Gastroesophageal sphincter (tissue), 3 donors: ENCODE data around the gene CCDC169.

ENCODE experiments used
- EP300 ChIP-seq: sonication (generic); formaldehyde crosslinking; IDR thresholded peaks from one replicate; pipeline ENCODE4 v1.6.1; 2017; ENCODE audit warnings: antibody characterized with exemption, mild to moderate bottlenecking
- POLR2A ChIP-seq, 2 donors: fragments of 450-650 bp; IDR thresholded peaks; one replicate each; pipeline ENCODE4 v1.6.1; 2017; ENCODE audit warnings: antibody characterized with exemption in 2 of 2, mild to moderate bottlenecking in 2 of 2, moderate library complexity in 1 of 2
- POLR2AphosphoS5 ChIP-seq: sonication (generic); formaldehyde crosslinking; IDR thresholded peaks from one replicate; pipeline ENCODE4 v1.6.1; 2017; ENCODE audit warnings: antibody characterized with exemption
- TF ChIP-seq, protein P1 (sequence below), 4 experiments: fragments of 200-600 bp in 2 of 4; fragments of 450-650 bp in 2 of 4; sonication (generic) in 1 of 4; IDR thresholded peaks; one replicate each; pipeline ENCODE4 v1.5.1; 2017 to 2019; ENCODE audit warnings: antibody characterized with exemption in 4 of 4, mild to moderate bottlenecking in 2 of 4, moderate library complexity in 2 of 4

DNA sequence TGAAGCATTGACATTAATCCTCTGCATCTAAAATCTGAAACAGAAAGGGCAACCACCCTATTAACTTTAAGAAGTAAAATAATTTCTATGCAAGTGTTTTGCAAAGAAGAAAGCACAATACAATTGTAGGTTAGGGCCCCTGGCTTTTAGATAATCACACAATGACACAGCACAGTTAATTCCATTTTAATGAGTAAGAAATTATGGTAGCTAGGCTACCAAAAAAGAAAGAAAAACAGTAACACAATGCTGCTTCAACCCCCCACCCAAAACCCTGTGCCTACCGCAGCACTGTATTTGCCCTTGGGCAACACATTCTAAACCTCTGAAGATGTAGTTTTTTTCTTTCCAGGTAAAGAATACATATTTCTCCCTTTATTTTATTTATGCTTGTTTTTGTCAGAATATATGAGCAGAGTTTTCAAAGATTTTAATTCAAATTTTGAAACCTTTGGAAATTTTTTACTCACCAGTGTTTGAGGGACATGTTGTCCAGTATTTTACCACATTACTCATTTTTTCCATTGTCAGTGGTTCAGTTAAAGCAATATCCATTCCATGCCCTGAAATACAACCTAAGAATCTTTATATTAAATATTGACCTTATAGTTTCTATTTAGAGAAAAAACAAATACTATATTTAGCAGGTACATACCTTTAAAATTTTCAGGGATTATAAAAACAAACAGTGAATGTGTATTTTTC is 104.3 kb downstream of the CCDC169 start:
- TF ChIP-seq POLR2A (IDR thresholded peaks at IDR 0.05) (no peak), EP300 (no peak), POLR2AphosphoS5 (no peak)
- TF ChIP-seq, protein P1, sequence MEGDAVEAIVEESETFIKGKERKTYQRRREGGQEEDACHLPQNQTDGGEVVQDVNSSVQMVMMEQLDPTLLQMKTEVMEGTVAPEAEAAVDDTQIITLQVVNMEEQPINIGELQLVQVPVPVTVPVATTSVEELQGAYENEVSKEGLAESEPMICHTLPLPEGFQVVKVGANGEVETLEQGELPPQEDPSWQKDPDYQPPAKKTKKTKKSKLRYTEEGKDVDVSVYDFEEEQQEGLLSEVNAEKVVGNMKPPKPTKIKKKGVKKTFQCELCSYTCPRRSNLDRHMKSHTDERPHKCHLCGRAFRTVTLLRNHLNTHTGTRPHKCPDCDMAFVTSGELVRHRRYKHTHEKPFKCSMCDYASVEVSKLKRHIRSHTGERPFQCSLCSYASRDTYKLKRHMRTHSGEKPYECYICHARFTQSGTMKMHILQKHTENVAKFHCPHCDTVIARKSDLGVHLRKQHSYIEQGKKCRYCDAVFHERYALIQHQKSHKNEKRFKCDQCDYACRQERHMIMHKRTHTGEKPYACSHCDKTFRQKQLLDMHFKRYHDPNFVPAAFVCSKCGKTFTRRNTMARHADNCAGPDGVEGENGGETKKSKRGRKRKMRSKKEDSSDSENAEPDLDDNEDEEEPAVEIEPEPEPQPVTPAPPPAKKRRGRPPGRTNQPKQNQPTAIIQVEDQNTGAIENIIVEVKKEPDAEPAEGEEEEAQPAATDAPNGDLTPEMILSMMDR (IDR thresholded peaks at IDR 0.05): no peak
